Gastrocnemius medialis (tissue), 4 donors: ENCODE data around the gene ANO5. TPM values are rescaled to one million over a fixed set of nuclear protein-coding genes. Genes with fewer than 3 reads are reported as not detected.
"Not testable (repeated sequence)": the region's sequence is repeated elsewhere in the genome, so short reads cannot be mapped to it uniquely, and the experiment has no call there.

ENCODE experiments used
- ATAC-seq, 2 donors: fragments of 150-250 bp; one replicate each; pipeline ENCODE4 v1.9.1; 2016
- DNase-seq, 2 donors: peaks; one replicate each; pipeline ENCODE4 v3.0.0-alpha.2; 2019
- H3K27ac ChIP-seq, 4 donors: fragments of 200-600 bp; sonication (generic); 1 replicate in 1 of 4; 2 replicates in 3 of 4; pipeline ENCODE4 v1.5.1; 2016 to 2018; ENCODE audit warnings: mild to moderate bottlenecking in 2 of 4, moderate library complexity in 1 of 4
- H3K27me3 ChIP-seq, 3 donors: fragments of 200-600 bp; sonication (generic) in 2 of 3; 1 replicate in 1 of 3; 2 replicates in 2 of 3; pipeline versions ENCODE4 v1.5.1 to v1.6.0; 2016 to 2019; ENCODE audit warnings: mild to moderate bottlenecking in 1 of 3, moderate library complexity in 1 of 3
- H3K36me3 ChIP-seq, 2 donors: fragments of 200-600 bp; sonication (generic) in 1 of 2; one replicate each; pipeline ENCODE4 v1.5.1; 2017 to 2018
- H3K4me1 ChIP-seq, 2 donors: fragments of 200-600 bp; sonication (generic) in 1 of 2; one replicate each; pipeline ENCODE4 v1.5.1; 2016 to 2017; ENCODE audit warnings: mild to moderate bottlenecking in 2 of 2
- H3K4me3 ChIP-seq, 4 donors: fragments of 200-600 bp; sonication (generic) in 3 of 4; 1 replicate in 1 of 4; 2 replicates in 3 of 4; pipeline ENCODE4 v1.5.1; 2016 to 2019; ENCODE audit warnings: mild to moderate bottlenecking in 2 of 4
- H3K9me3 ChIP-seq, 3 donors: fragments of 200-600 bp; sonication (generic) in 2 of 3; 1 replicate in 1 of 3; 2 replicates in 2 of 3; pipeline ENCODE4 v1.5.1; 2016 to 2019
- POLR2A ChIP-seq, 2 donors: fragments of 450-650 bp; IDR thresholded peaks; one replicate each; pipeline ENCODE4 v1.6.1; 2017; ENCODE audit warnings: antibody characterized with exemption in 2 of 2, mild to moderate bottlenecking in 2 of 2, moderate library complexity in 2 of 2
- in situ Hi-C, 4 donors: fragments of 200-750 bp; cut with MboI; loops; one replicate each; pipeline versions ENCODE4 v1.15.0 to v1.8.0; 2017; ENCODE audit warnings: low sequenced_read_pairs in 4 of 4
- intact Hi-C: fragments of 100-400 bp; cut with DNase I; formaldehyde crosslinking; loops from one replicate; pipeline ENCODE4 v1.15.1; 2023; ENCODE audit warnings: low total_unique reads
- total RNA-seq, 4 donors: library from RNA; depleted of rRNA; stranded (reverse); fragments of >200 nt; gene quantifications; one replicate each; pipeline versions ENCODE4 v1.1.0 to v1.2.3, GENCODE V29; 2016
- TF ChIP-seq, protein P1 (sequence below), 5 experiments: fragments of 450-650 bp in 3 of 5; fragments of 200-600 bp in 2 of 5; sonication (generic) in 2 of 5; IDR thresholded peaks in 4 of 5; conservative IDR thresholded peaks in 1 of 5; 1 replicate in 4 of 5; 2 replicates in 1 of 5; pipeline ENCODE4 v1.5.1; 2016 to 2019; ENCODE audit warnings: antibody characterized with exemption in 5 of 5, mild to moderate bottlenecking in 3 of 5, moderate library complexity in 3 of 5

ANO5 gene
- total RNA-seq, 4 donors from 2014 or later: 18.8 to 71.2 (median 35.4) TPM

DNA sequence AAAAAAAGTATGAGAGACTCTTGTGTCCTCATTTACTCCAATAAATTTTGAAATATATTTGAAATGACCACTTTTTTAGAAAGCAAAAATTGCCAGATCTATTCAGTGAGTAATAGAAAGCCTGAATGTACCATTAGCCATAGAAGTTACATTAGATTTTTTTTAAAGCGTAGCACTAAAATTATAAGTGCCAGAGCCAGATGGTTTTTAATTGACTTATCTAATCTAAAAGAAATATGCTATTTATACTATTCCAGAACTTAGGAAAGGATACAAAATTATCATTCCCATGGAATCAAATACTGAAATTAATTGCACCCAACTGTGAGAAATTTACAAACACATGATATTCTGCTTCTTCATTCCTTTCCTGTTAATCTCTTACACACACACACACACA, 80.9 kb downstream of the ANO5 start:
- DNase-seq (no peak), ATAC-seq (no peak)
- peaks cover 0 to 44% of the 10 kb centered on the region in 2 donors for H3K36me3 ChIP-seq
- in situ Hi-C loops: no loop called here
- H3K27ac ChIP-seq: no peak overlapping the region
- no peak for TF ChIP-seq POLR2A (IDR thresholded peaks at IDR 0.05)
- TF ChIP-seq, protein P1, sequence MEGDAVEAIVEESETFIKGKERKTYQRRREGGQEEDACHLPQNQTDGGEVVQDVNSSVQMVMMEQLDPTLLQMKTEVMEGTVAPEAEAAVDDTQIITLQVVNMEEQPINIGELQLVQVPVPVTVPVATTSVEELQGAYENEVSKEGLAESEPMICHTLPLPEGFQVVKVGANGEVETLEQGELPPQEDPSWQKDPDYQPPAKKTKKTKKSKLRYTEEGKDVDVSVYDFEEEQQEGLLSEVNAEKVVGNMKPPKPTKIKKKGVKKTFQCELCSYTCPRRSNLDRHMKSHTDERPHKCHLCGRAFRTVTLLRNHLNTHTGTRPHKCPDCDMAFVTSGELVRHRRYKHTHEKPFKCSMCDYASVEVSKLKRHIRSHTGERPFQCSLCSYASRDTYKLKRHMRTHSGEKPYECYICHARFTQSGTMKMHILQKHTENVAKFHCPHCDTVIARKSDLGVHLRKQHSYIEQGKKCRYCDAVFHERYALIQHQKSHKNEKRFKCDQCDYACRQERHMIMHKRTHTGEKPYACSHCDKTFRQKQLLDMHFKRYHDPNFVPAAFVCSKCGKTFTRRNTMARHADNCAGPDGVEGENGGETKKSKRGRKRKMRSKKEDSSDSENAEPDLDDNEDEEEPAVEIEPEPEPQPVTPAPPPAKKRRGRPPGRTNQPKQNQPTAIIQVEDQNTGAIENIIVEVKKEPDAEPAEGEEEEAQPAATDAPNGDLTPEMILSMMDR (IDR thresholded peaks at IDR 0.05 in 4 of 5, conservative IDR thresholded peaks at IDR 0.05 in 1 of 5): no peak
- intact Hi-C loops: no loop called here
- no peaks in the 10 kb centered on the region for H3K4me1 ChIP-seq
- no peak overlapping the region for H3K4me3 ChIP-seq
- H3K27me3 ChIP-seq: no peaks in the 10 kb centered on the region
- H3K9me3 ChIP-seq: no peaks in the 10 kb centered on the region

GRCh38 chr11:22275600-22275999, 82.7 kb downstream of the ANO5 start:
- peaks cover 0 to 40% of the 10 kb centered on the region in 2 donors for H3K36me3 ChIP-seq
- ATAC-seq (no peak), DNase-seq (no peak)
- in situ Hi-C loops (no loop called here), intact Hi-C loops (no loop called here)
- no peak overlapping the region for H3K4me3 ChIP-seq
- TF ChIP-seq, protein P1 (IDR thresholded peaks at IDR 0.05 in 4 of 5, conservative IDR thresholded peaks at IDR 0.05 in 1 of 5): no peak
- TF ChIP-seq POLR2A (IDR thresholded peaks at IDR 0.05): no peak
- H3K27me3 ChIP-seq: no peaks in the 10 kb centered on the region
- H3K4me1 ChIP-seq: no peaks in the 10 kb centered on the region
- no peaks in the 10 kb centered on the region for H3K9me3 ChIP-seq
- H3K27ac ChIP-seq: no peak overlapping the region

DNA sequence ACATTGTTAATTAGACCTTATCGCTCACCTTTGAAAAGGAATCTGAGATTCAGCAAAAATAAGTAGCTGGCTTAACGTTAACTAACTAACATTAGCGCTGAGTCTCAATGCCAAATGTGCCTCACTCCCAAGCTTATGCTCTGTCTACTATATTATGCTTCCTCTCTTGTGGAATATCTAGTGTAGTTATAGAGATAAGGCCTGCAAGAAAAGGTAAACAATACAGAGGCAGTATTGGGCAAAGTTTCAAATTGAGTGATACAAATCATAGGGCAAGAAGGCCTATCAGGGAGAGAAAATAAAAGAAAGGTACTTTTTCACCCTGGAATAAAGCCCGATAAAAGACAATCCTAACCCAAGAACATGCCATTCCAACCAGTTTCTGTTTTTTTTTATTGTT, 83.7 kb downstream of the ANO5 start:
- DNase-seq (no peak), ATAC-seq (no peak)
- in situ Hi-C loops (no loop called here), intact Hi-C loops (no loop called here)
- H3K27ac ChIP-seq: no peak overlapping the region
- no peaks in the 10 kb centered on the region for H3K27me3 ChIP-seq
- TF ChIP-seq, protein P1 (IDR thresholded peaks at IDR 0.05 in 4 of 5, conservative IDR thresholded peaks at IDR 0.05 in 1 of 5): no peak
- TF ChIP-seq POLR2A (IDR thresholded peaks at IDR 0.05): no peak
- H3K9me3 ChIP-seq: no peaks in the 10 kb centered on the region
- no peak overlapping the region for H3K4me3 ChIP-seq
- H3K36me3 ChIP-seq: peaks cover 0 to 31% of the 10 kb centered on the region in 2 donors
- H3K4me1 ChIP-seq: no peaks in the 10 kb centered on the region

DNA sequence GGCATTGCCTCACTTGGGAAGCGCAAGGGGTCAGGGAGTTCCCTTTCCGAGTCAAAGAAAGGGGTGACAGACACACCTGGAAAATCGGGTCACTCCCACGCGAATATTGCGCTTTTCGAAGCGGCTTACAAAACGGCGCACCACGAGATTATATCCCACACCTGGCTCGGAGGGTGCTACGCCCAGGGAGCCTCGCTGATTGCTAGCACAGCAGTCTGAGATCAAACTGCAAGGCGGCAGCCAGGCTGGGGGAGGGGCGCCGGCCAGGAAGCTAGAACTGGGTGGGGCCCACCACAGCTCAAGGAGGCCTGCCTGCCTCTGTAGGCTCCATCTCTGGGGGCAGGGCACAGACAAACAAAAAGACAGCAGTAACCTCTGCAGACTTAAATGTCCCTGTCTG, 92.1 kb downstream of the ANO5 start:
- DNase-seq, H3K9me3 ChIP-seq, H3K27me3 ChIP-seq, H3K4me3 ChIP-seq, in situ Hi-C loops, ATAC-seq, H3K4me1 ChIP-seq, H3K27ac ChIP-seq, intact Hi-C loops: not testable (repeated sequence)
- H3K36me3 ChIP-seq: peaks cover 0 to 15% of the 10 kb centered on the region in 2 donors

DNA sequence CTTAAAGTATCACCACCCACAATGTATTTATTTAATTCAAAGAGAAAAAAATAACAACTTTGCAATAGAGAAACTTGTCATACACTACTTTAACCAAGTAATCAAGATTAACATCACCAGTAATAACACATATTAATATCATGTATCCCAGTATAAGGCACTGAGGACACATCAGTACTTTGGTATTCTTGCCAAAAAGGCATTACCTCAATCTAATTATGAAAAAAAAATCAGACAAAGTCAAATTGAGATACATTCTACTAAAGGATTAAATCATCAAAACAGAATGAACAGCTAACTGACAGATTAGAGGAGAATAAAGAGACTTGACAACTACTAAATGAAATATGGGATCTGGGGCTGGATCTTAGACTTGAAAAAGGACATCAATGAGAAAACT, 109.5 kb downstream of the ANO5 start:
- TF ChIP-seq, protein P1 (IDR thresholded peaks at IDR 0.05 in 4 of 5, conservative IDR thresholded peaks at IDR 0.05 in 1 of 5): no peak
- Histone ChIP-seq H3K36me3 (no peaks in the 10 kb centered on the region), H3K27ac (no peak overlapping the region), H3K9me3 (no peaks in the 10 kb centered on the region), H3K4me1 (no peaks in the 10 kb centered on the region), H3K27me3 (no peaks in the 10 kb centered on the region), H3K4me3 (no peak overlapping the region)
- intact Hi-C loops: loop anchor here (10.0 kb wide), 1 partner anchor 1658 kb away; no protein-coding TSS in a partner anchor
- DNase-seq (no peak), ATAC-seq (no peak)
- in situ Hi-C loops: loop anchor here (10.0 to 25.0 kb wide), 3 partner anchors 128 to 1665 kb away; no protein-coding TSS in a partner anchor
